ENCODE data around the gene SYT2. TPM values are rescaled to one million over a fixed set of nuclear protein-coding genes. Genes with fewer than 3 reads are reported as not detected.

The SYT2 gene
- total and polyA plus RNA-seq, 2 donors from 2014 or later, result 0.15 to 0.19 TPM

DNA sequence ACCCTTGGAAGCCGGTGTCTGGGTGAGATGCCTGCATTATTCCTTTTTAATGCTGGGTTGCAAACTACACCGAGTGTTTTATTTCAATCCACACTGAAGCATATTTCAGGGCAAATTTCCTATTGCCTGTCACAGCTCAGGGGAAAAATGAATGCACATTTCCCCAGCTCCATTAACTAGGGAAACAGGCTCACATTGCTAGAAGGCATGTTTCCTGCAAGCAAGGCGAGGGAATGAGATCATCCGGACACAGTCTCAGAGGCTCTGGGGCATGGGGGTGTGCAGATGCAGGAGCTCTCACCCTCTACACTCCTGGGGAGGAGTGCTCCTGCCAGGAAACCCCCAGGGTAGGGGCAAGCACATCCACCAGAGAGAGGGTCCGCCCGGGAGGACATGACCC, 24.6 kb downstream of the SYT2 start:
- no peaks in the 10 kb centered on the region for H3K4me1 ChIP-seq (ENCODE audit: control insufficient read depth in 2 of 3, insufficient read depth in 2 of 3, low read depth in 1 of 3, low read length in 3 of 3)
- H3K9ac ChIP-seq (ENCODE audit: low read length in 3 of 3), result no peak overlapping the region
- no peak overlapping the region for H3K4me3 ChIP-seq (ENCODE audit: low read length in 3 of 3)
- no peaks in the 10 kb centered on the region for H3K9me3 ChIP-seq (ENCODE audit: control insufficient read depth in 2 of 3, insufficient read depth in 1 of 3, low read length in 3 of 3)
- FAIRE-seq (no peak), DNase-seq (no peak)
- H3K27me3 ChIP-seq (ENCODE audit: control insufficient read depth, insufficient read depth, low read length), result no peaks in the 10 kb centered on the region
- TF ChIP-seq, protein P1, sequence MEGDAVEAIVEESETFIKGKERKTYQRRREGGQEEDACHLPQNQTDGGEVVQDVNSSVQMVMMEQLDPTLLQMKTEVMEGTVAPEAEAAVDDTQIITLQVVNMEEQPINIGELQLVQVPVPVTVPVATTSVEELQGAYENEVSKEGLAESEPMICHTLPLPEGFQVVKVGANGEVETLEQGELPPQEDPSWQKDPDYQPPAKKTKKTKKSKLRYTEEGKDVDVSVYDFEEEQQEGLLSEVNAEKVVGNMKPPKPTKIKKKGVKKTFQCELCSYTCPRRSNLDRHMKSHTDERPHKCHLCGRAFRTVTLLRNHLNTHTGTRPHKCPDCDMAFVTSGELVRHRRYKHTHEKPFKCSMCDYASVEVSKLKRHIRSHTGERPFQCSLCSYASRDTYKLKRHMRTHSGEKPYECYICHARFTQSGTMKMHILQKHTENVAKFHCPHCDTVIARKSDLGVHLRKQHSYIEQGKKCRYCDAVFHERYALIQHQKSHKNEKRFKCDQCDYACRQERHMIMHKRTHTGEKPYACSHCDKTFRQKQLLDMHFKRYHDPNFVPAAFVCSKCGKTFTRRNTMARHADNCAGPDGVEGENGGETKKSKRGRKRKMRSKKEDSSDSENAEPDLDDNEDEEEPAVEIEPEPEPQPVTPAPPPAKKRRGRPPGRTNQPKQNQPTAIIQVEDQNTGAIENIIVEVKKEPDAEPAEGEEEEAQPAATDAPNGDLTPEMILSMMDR (IDR thresholded peaks at IDR 0.05; ENCODE audit: borderline replicate concordance, extremely low read depth, insufficient read depth), result no peak
- H3K36me3 ChIP-seq (ENCODE audit: control insufficient read depth in 2 of 3, insufficient read depth in 3 of 3, low read length in 3 of 3), result no peaks in the 10 kb centered on the region
- intact Hi-C loops (cut with DNase I), result no loop called here
- no peak overlapping the region for H3K27ac ChIP-seq (ENCODE audit: low read depth in 2 of 2, low read length in 2 of 2)

GRCh38 chr1:202684716-202685115, 25.5 kb downstream of the SYT2 start:
- H3K36me3 ChIP-seq (ENCODE audit: control insufficient read depth in 2 of 3, insufficient read depth in 3 of 3, low read length in 3 of 3), result no peaks in the 10 kb centered on the region
- no peaks in the 10 kb centered on the region for H3K9me3 ChIP-seq (ENCODE audit: control insufficient read depth in 2 of 3, insufficient read depth in 1 of 3, low read length in 3 of 3)
- H3K9ac ChIP-seq (ENCODE audit: low read length in 3 of 3), result no peak overlapping the region
- TF ChIP-seq, protein P1 (IDR thresholded peaks at IDR 0.05; ENCODE audit: borderline replicate concordance, extremely low read depth, insufficient read depth), result no peak
- DNase-seq, result no peak
- no peaks in the 10 kb centered on the region for H3K27me3 ChIP-seq (ENCODE audit: control insufficient read depth, insufficient read depth, low read length)
- no peaks in the 10 kb centered on the region for H3K4me1 ChIP-seq (ENCODE audit: control insufficient read depth in 2 of 3, insufficient read depth in 2 of 3, low read depth in 1 of 3, low read length in 3 of 3)
- no peak for FAIRE-seq
- no peak overlapping the region for H3K4me3 ChIP-seq (ENCODE audit: low read length in 3 of 3)
- intact Hi-C loops (cut with DNase I), result no loop called here
- no peak overlapping the region for H3K27ac ChIP-seq (ENCODE audit: low read depth in 2 of 2, low read length in 2 of 2)

GRCh38 chr1:202683029-202683428, 27.2 kb downstream of the SYT2 start:
- FAIRE-seq (no peak), DNase-seq (no peak)
- Histone ChIP-seq H3K36me3 (ENCODE audit: control insufficient read depth in 2 of 3, insufficient read depth in 3 of 3, low read length in 3 of 3) (no peaks in the 10 kb centered on the region), H3K27me3 (ENCODE audit: control insufficient read depth, insufficient read depth, low read length) (no peaks in the 10 kb centered on the region), H3K4me3 (ENCODE audit: low read length in 3 of 3) (no peak overlapping the region), H3K9ac (ENCODE audit: low read length in 3 of 3) (no peak overlapping the region), H3K27ac (ENCODE audit: low read depth in 2 of 2, low read length in 2 of 2) (no peak overlapping the region), H3K4me1 (ENCODE audit: control insufficient read depth in 2 of 3, insufficient read depth in 2 of 3, low read depth in 1 of 3, low read length in 3 of 3) (no peaks in the 10 kb centered on the region), H3K9me3 (ENCODE audit: control insufficient read depth in 2 of 3, insufficient read depth in 1 of 3, low read length in 3 of 3) (no peaks in the 10 kb centered on the region)
- intact Hi-C loops (cut with DNase I), result no loop called here
- TF ChIP-seq, protein P1 (IDR thresholded peaks at IDR 0.05; ENCODE audit: borderline replicate concordance, extremely low read depth, insufficient read depth), result no peak

DNA sequence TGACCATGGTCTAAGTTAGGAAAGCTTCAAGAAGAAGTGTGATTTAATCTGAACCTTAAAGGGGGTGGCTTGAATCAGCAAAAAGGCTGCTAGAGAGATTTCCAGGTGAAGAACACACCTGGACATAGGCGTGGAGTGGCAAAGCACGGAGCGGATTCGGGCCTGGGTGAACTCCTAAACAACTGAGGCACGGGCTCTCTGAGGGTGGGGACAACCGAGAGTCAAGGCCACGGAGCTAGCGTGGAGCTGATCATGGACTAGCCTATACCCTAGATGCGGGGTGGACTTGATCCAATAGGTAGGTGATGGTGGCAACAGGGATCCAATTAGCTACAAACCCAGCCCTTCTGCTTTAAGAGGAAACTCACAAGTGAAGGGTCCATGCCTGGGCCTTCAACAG, 27.8 kb downstream of the SYT2 start:
- FAIRE-seq (no peak), DNase-seq (no peak)
- H3K27me3 ChIP-seq (ENCODE audit: control insufficient read depth, insufficient read depth, low read length), result no peaks in the 10 kb centered on the region
- H3K36me3 ChIP-seq (ENCODE audit: control insufficient read depth in 2 of 3, insufficient read depth in 3 of 3, low read length in 3 of 3), result no peaks in the 10 kb centered on the region
- H3K4me1 ChIP-seq (ENCODE audit: control insufficient read depth in 2 of 3, insufficient read depth in 2 of 3, low read depth in 1 of 3, low read length in 3 of 3), result no peaks in the 10 kb centered on the region
- intact Hi-C loops (cut with DNase I), result no loop called here
- H3K9me3 ChIP-seq (ENCODE audit: control insufficient read depth in 2 of 3, insufficient read depth in 1 of 3, low read length in 3 of 3), result peaks cover 0 to 1% (median 0%) of the 10 kb centered on the region in 3 donors
- H3K4me3 ChIP-seq (ENCODE audit: low read length in 3 of 3), result no peak overlapping the region
- H3K27ac ChIP-seq (ENCODE audit: low read depth in 2 of 2, low read length in 2 of 2), result no peak overlapping the region
- TF ChIP-seq, protein P1 (IDR thresholded peaks at IDR 0.05; ENCODE audit: borderline replicate concordance, extremely low read depth, insufficient read depth), result no peak
- no peak overlapping the region for H3K9ac ChIP-seq (ENCODE audit: low read length in 3 of 3)
